GM10248 (cell line): ENCODE data around the gene PGAM2.

Experiments used
- CTCF ChIA-PET: fragments of 300-600 bp; sonication (Branson Sonifier 250); formaldehyde crosslinking; extraction: SDS; loops from one replicate; lab custom pipeline; 2021; ENCODE audit warnings: antibody characterized with exemption; lab: Yijun Ruan, JAX
- POLR2A ChIA-PET: fragments of 350-650 bp; sonication (Branson Sonifier 250); formaldehyde crosslinking; extraction: SDS; loops from one replicate; lab custom pipeline; 2020; ENCODE audit warnings: antibody characterized with exemption; lab: Yijun Ruan, JAX
- DNase-seq: peaks from one replicate; pipeline ENCODE4 v3.0.0; 2012; ENCODE audit errors: extremely low spot score
- CTCF ChIP-seq: IDR thresholded peaks from 2 replicates; pipeline ENCODE4 v1.5.1; 2012; ENCODE audit warnings: mild to moderate bottlenecking, low read depth; ENCODE audit errors: extremely low read depth, missing control alignments, control extremely low read depth

PGAM2 gene

DNA sequence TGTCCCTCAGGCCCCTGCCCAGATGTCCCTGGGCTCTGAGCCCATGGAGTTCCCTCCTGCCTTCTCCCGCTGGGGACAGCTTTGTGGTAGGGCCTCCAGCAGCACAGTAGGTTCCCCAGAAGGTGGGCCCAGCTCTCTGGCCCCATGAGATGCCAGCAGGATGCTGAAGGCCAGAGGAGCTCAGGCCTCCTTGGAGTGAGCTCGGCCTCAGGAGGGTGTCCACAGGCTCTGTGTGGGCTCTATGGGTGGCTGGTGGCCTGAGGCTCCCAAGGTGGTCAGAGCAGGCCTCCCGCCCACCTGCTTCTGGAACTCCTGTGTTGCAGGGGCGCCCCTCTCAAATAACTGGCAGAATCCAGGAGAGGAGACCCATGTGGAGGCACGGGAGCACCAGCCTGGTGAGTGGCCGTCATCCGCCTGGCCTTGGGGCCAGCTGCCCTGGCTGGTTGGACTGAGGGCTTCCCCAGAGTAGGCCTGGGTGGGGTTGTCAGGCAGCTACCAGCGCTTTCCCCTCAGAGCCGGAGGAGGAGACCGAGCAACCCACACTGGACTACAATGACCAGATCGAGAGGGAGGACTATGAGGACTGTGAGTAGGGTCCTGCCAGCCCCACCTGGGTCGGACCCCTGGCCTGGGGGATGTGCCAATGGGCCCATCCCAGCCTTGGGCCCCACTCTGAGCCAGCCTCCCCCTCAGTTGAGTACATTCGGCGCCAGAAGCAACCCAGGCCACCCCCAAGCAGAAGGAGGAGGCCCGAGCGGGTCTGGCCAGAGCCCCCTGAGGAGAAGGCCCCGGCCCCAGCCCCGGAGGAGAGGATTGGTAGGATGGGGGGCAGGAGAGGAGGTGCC lies 42.0 kb upstream of the PGAM2 start:
- CTCF ChIA-PET = interaction anchor here (0.8 to 1.2 kb wide), 4 partner anchors 9 to 22 kb away, joined by 3 read pairs; no protein-coding TSS in a partner anchor
- DNase-seq = no peak
- TF ChIP-seq CTCF = no peak
- POLR2A ChIA-PET = interaction anchor here (0.5 kb wide), 1 partner anchor 30 kb away, joined by 4 read pairs; no protein-coding TSS in a partner anchor

DNA sequence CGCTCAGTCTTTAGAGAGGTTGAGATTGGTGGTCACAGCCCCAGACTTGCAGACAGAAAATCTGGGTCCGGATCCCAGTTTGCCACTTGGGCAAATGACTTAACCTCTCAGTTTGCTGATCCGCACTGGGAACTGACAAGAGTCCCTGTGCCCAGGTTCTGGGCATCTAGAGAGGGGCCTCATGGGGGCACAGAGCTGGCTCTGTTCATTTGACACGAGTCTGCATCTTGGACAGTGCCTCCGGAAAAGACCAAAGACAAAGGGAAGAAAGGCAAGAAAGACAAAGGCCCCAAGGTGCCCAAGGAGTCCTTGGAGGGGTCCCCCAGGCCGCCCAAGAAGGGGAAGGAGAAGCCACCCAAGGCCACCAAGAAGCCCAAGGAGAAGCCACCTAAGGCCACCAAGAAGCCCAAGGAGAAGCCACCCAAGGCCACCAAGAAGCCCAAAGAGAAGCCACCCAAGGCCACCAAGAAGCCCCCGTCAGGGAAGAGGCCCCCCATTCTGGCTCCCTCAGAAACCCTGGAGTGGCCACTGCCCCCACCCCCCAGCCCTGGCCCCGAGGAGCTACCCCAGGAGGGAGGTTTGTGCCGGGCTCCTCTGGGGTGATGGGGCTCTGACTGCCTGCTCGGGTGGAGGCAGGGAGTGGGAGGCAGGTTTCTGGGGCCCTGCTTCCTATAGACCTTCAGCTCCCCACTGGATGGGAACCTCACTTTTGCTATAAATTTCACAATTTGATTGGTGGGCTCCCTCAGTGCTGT lies 41.1 kb upstream of the PGAM2 start:
- POLR2A ChIA-PET = interaction anchor here (0.5 kb wide), 1 partner anchor 31 kb away, joined by 4 read pairs; no protein-coding TSS in a partner anchor
- CTCF ChIA-PET = interaction anchor here (0.8 to 1.5 kb wide), 6 partner anchors 8 to 21 kb away, joined by 3 to 4 read pairs (median 3); no protein-coding TSS in a partner anchor
- no peak for TF ChIP-seq CTCF

GRCh38 chr7:44105832-44106231 lies 40.5 kb upstream of the PGAM2 start:
- no peak for TF ChIP-seq CTCF
- ChIA-PET CTCF (interaction anchor here (1.2 to 1.5 kb wide), 2 partner anchors 10 to 15 kb away, joined by 3 to 4 read pairs; no protein-coding TSS in a partner anchor), POLR2A (no interaction called here)
- no peak for DNase-seq

More for the DNA sequence above, 41.1 kb upstream of the PGAM2 start:
- DNase-seq = no peak

DNA sequence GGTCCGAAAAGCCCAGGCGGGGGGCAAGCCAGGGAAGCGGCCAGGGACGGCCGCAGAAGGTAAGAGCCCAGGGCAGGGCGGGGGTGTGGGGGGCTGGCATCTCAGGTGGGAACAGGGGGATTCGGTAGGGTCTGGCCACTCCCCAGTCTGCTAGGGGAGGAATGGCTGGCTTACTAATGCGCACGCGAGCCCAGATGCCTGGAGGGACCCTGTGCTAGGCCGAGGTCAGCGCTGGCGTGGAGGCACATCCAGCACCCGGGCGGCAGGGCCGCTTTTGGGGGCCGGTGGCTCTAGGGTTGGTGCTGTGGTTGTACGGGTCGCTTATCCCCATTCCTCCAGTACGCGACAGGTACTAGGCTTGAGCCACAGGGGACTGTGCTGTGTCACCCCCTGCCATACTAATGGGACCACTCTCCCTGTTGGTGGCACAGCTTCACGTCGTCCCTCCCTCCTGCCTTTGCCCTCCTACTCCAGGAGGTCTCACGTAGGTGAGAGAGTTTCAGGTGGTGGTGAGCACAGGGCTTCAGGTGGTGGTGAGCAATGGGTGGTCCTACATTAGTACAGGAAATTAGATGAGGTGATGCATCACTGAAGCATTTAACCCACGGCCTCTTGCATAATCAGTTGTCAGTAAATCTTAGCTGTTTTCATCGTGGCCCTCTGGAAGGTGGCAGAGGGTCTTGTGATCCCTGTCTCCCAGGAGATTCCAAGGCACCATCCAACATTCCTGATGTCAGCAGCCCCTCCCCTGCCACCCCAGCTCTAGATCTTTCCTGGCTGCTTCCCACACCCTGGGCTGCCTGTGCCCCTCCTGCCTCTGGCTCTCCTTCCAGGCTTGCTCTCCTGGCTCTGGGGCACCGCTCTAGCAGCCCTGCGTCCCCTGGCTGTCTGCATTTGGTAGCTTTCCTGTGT lies 39.7 kb upstream of the PGAM2 start:
- TF ChIP-seq CTCF = no peak
- ChIA-PET CTCF (interaction anchor here (1.2 to 1.5 kb wide), 2 partner anchors 11 to 14 kb away, joined by 3 to 4 read pairs; no protein-coding TSS in a partner anchor), POLR2A (no interaction called here)
- DNase-seq = no peak

DNA sequence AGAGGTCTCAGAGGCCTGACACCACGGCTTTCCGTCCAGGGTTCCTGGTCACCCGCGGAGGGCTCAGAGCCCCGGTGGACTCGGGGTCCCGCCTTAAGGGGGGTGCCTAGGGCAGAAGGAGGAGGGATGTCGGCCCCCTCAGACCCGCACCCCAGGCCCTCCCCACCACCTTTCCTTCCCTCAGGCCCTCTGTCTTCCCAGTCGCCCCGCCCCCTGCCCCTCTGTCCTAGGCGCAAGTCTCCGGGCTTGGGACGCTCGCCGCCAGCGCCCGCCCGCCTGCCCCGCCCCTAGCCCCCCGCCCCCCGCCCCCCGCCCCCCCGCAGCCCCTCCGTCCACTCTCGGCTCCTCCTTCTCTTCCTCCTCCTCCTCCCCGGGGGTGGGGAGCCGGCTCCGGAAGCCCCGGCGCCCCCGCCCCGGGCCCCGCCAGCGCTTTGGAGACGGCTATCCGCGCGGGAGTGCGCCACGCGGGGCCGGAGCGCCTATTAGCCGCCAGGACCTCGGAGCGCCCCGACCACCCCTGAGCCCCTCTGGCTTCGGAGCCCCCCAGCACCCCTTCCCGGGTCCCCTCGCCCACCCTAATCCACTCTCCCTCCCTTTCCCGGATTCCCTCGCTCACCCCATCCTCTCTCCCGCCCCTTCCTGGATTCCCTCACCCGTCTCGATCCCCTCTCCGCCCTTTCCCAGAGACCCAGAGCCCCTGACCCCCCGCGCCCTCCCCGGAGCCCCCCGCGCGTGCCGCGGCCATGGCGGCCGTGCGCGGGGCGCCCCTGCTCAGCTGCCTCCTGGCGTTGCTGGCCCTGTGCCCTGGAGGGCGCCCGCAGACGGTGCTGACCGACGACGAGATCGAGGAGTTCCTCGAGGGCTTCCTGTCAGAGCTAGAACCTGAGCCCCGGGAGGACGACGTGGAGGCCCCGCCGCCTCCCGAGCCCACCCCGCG lies 38.8 kb upstream of the PGAM2 start, which contains the start of gene AEBP1:
AEBP1 (plus strand) TSS at position 423 of the 937 bp plus-strand sequence; CDS start at position 744, 321 bp downstream.
- peak; percentile 31 for TF ChIP-seq CTCF
- peak; percentile 62 for DNase-seq
- POLR2A ChIA-PET = no interaction called here
- CTCF ChIA-PET = interaction anchor here (1.5 kb wide), 1 partner anchor 13 kb away, joined by 3 read pairs; no protein-coding TSS in a partner anchor
